Body of pancreas (tissue), 4 donors: ENCODE data around the gene SETBP1.

Experiments used
- POLR2A ChIP-seq, 3 donors: fragments of 450-650 bp; IDR thresholded peaks; one replicate each; pipeline ENCODE4 v1.6.1; 2016; ENCODE audit warnings: antibody characterized with exemption in 3 of 3, mild to moderate bottlenecking in 2 of 3
- TF ChIP-seq, protein P1 (sequence below), 7 experiments: fragments of 450-650 bp in 4 of 7; fragments of 200-600 bp in 3 of 7; sonication (generic) in 3 of 7; IDR thresholded peaks; one replicate each; pipeline ENCODE4 v1.5.1; 2016 to 2019; ENCODE audit warnings: antibody characterized with exemption in 7 of 7

DNA sequence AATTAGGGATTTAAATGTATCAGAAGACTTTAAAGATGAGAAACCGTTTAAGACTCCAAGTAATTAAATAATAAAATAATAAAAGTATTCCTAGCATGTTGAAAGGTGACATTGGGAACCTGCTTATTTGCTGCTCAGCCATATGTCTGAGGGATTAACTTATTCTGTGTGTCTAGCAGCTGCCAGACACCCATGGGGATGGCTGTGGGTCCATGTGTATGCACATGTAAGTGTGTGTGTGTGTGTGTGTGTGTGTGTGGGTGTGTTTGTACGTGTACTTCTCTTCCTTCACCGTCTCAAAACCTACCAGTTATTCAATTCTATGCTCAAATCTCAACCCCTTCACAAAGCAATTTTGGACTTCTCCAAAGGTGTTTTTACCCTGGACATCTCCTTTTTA is 124.5 kb downstream of the SETBP1 start:
- TF ChIP-seq, protein P1, sequence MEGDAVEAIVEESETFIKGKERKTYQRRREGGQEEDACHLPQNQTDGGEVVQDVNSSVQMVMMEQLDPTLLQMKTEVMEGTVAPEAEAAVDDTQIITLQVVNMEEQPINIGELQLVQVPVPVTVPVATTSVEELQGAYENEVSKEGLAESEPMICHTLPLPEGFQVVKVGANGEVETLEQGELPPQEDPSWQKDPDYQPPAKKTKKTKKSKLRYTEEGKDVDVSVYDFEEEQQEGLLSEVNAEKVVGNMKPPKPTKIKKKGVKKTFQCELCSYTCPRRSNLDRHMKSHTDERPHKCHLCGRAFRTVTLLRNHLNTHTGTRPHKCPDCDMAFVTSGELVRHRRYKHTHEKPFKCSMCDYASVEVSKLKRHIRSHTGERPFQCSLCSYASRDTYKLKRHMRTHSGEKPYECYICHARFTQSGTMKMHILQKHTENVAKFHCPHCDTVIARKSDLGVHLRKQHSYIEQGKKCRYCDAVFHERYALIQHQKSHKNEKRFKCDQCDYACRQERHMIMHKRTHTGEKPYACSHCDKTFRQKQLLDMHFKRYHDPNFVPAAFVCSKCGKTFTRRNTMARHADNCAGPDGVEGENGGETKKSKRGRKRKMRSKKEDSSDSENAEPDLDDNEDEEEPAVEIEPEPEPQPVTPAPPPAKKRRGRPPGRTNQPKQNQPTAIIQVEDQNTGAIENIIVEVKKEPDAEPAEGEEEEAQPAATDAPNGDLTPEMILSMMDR (IDR thresholded peaks at IDR 0.05): no peak
- no peak for TF ChIP-seq POLR2A (IDR thresholded peaks at IDR 0.05)
